ENCODE data around the gene CDH11. TPM values are rescaled to one million over a fixed set of nuclear protein-coding genes. Genes with fewer than 3 reads are reported as not detected.

Gene CDH11
- polyA plus RNA-seq, 1 donor from 2014 or later: 22.9 TPM

GRCh38 chr16:65015599-65015998 lies 106.3 kb downstream of the CDH11 start:
- H2AFZ ChIP-seq (ENCODE audit: low read depth, low read length): no peak overlapping the region
- no peaks in the 10 kb centered on the region for H3K79me2 ChIP-seq (replicated peaks; ENCODE audit: insufficient read depth, low read length)
- TF ChIP-seq CTCF (IDR thresholded peaks at IDR 0.05; ENCODE audit: poor library complexity, severe bottlenecking): no peak
- TF ChIP-seq REST (IDR thresholded peaks at IDR 0.05; ENCODE audit: borderline replicate concordance): no peak
- no peak for TF ChIP-seq MXI1 (conservative IDR thresholded peaks at IDR 0.05; ENCODE audit: poor library complexity, severe bottlenecking)
- TF ChIP-seq EZH2 (IDR thresholded peaks at IDR 0.05; ENCODE audit: borderline replicate concordance, insufficient read depth, low read length, poor library complexity, severe bottlenecking): no peak
- TF ChIP-seq EP300 (conservative IDR thresholded peaks at IDR 0.05; ENCODE audit: poor library complexity, severe bottlenecking): no peak
- TF ChIP-seq RAD21 (conservative IDR thresholded peaks at IDR 0.05): no peak
- no peak for TF ChIP-seq SMC3 (conservative IDR thresholded peaks at IDR 0.05; ENCODE audit: poor library complexity)
- TF ChIP-seq TAF1 (IDR thresholded peaks at IDR 0.05; ENCODE audit: low read depth): no peak
- no peak for TF ChIP-seq POLR2AphosphoS5 (IDR thresholded peaks at IDR 0.05)
- H3K9ac ChIP-seq (ENCODE audit: low read length): no peak overlapping the region
- no peak overlapping the region for H3K4me3 ChIP-seq (ENCODE audit: low read length)
- no peaks in the 10 kb centered on the region for H4K20me1 ChIP-seq (ENCODE audit: insufficient read depth)
- no peaks in the 10 kb centered on the region for H3K9me2 ChIP-seq (ENCODE audit: insufficient read depth, low read length)
- no peaks in the 10 kb centered on the region for H3K9me3 ChIP-seq (ENCODE audit: low read length)
- no peaks in the 10 kb centered on the region for H3K36me3 ChIP-seq (ENCODE audit: insufficient read depth, low read length)
- no peaks in the 10 kb centered on the region for H3K27me3 ChIP-seq (ENCODE audit: insufficient read depth, low read depth, low read length)
- H3K27ac ChIP-seq (ENCODE audit: low read length): no peak overlapping the region
- H3F3A ChIP-seq (ENCODE audit: insufficient read depth, low read length, poor library complexity, severe bottlenecking): no peaks in the 10 kb centered on the region
- H3K4me2 ChIP-seq (ENCODE audit: low read length): no peak overlapping the region

GRCh38 chr16:65012357-65012756 lies 109.5 kb downstream of the CDH11 start:
- H2AFZ ChIP-seq (ENCODE audit: low read depth, low read length): no peak overlapping the region
- no peaks in the 10 kb centered on the region for H3K79me2 ChIP-seq (replicated peaks; ENCODE audit: insufficient read depth, low read length)
- H3F3A ChIP-seq (ENCODE audit: insufficient read depth, low read length, poor library complexity, severe bottlenecking): no peaks in the 10 kb centered on the region
- H3K27me3 ChIP-seq (ENCODE audit: insufficient read depth, low read depth, low read length): no peaks in the 10 kb centered on the region
- no peak overlapping the region for H3K4me2 ChIP-seq (ENCODE audit: low read length)
- H3K9me2 ChIP-seq (ENCODE audit: insufficient read depth, low read length): no peaks in the 10 kb centered on the region
- H3K36me3 ChIP-seq (ENCODE audit: insufficient read depth, low read length): no peaks in the 10 kb centered on the region
- no peaks in the 10 kb centered on the region for H3K9me3 ChIP-seq (ENCODE audit: low read length)
- no peak overlapping the region for H3K4me3 ChIP-seq (ENCODE audit: low read length)
- H3K9ac ChIP-seq (ENCODE audit: low read length): no peak overlapping the region
- TF ChIP-seq EZH2 (IDR thresholded peaks at IDR 0.05; ENCODE audit: borderline replicate concordance, insufficient read depth, low read length, poor library complexity, severe bottlenecking): no peak
- no peak for TF ChIP-seq CTCF (IDR thresholded peaks at IDR 0.05; ENCODE audit: poor library complexity, severe bottlenecking)
- no peak for TF ChIP-seq EP300 (conservative IDR thresholded peaks at IDR 0.05; ENCODE audit: poor library complexity, severe bottlenecking)
- no peak for TF ChIP-seq POLR2AphosphoS5 (IDR thresholded peaks at IDR 0.05)
- TF ChIP-seq REST (IDR thresholded peaks at IDR 0.05; ENCODE audit: borderline replicate concordance): no peak
- no peak for TF ChIP-seq SMC3 (conservative IDR thresholded peaks at IDR 0.05; ENCODE audit: poor library complexity)
- TF ChIP-seq RAD21 (conservative IDR thresholded peaks at IDR 0.05): no peak
- no peak for TF ChIP-seq TAF1 (IDR thresholded peaks at IDR 0.05; ENCODE audit: low read depth)
- no peak for TF ChIP-seq MXI1 (conservative IDR thresholded peaks at IDR 0.05; ENCODE audit: poor library complexity, severe bottlenecking)
- H3K27ac ChIP-seq (ENCODE audit: low read length): no peak overlapping the region
- H4K20me1 ChIP-seq (ENCODE audit: insufficient read depth): no peaks in the 10 kb centered on the region
